Stimulated activated CD8-positive, alpha-beta memory T cell treated with anti-CD3 and anti-CD28 coated beads, Interleukin-15, amount 100 ng/mL, for 48 hours (primary cell): ENCODE data around the gene MACROD1.

Experiments used
- DNase-seq, 2 donors: peaks; one replicate each; pipeline ENCODE4 v3.0.0-alpha.2; 2020; ENCODE audit warnings: low read depth in 2 of 2

Gene MACROD1

GRCh38 chr11:64131683-64132190 is 34.2 kb downstream of the MACROD1 start:
- no peak for DNase-seq

DNA sequence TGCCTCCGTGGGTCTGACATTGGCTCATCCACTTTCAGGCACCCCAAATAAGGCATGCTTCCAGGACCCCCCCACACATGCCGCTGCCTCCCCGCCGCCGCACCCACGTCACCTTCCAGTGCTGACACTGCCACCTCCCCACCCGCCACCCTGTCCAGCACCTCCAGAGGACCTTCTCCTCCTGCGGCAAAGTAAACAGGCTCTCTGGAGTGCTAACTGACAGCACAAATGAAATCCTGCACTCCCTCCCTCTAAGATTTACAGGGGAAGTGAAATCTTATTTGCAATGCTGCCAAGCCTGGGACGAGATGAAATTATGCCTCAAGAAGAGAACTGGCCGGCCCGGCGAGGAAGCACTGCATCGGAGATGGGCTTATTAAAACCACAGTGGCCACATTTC is 35.3 kb downstream of the MACROD1 start:
- DNase-seq: no peak

- no peak for DNase-seq
These were observed 36.5 kb downstream of the MACROD1 start for GRCh38 chr11:64129403-64129802.

- no peak for DNase-seq
These were observed 37.5 kb downstream of the MACROD1 start for GRCh38 chr11:64128255-64129006.

GRCh38 chr11:64127267-64128072 is 38.4 kb downstream of the MACROD1 start:
- no peak for DNase-seq

GRCh38 chr11:64126796-64127195 is 39.1 kb downstream of the MACROD1 start:
- DNase-seq: no peak

GRCh38 chr11:64126371-64126770 is 39.5 kb downstream of the MACROD1 start:
- DNase-seq: no peak

- DNase-seq: no peak
These were observed 40.2 kb downstream of the MACROD1 start for GRCh38 chr11:64125676-64126075.

DNA sequence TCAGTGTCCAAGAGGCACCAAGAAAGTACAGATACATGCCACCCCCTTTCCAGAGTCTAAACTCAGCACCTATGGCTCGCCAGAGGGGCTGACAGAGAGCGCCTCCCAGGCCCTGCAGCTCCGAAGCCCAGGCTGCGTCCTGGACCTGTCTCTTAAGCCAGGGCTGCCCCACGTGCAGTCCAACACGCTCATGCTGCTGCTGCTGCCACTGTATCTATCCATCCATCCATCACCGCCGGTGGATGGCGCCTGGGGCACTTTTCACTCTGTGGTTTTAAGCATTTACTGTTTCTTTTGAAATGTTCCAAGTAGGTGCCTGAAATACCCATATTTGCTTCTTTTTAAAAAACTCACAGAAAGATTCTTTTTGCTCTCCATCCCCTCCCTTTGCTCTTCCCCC is 41.8 kb downstream of the MACROD1 start:
- no peak for DNase-seq

DNA sequence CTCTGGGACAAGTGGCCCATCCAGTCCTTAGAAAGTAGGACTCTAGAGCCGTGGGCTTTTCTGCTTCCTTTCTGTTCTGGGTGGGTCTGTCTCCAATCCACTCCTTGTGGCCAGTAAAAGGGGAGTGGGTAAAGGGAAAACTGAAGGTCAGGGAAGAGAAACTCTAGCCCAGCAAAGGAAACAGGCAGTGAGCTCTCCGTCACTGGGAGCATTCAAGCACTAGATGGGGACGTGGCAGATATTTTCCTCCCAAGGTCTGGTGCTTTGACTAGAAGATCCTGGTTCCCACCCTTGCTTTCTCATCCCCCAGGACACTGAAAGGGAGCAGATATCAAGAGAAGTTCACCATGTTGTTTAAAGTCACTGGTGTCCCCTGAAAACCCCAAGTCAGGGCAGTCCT is 42.2 kb downstream of the MACROD1 start:
- DNase-seq: no peak

- no peak for DNase-seq
These were observed 43.2 kb downstream of the MACROD1 start for GRCh38 chr11:64122411-64123410.

DNA sequence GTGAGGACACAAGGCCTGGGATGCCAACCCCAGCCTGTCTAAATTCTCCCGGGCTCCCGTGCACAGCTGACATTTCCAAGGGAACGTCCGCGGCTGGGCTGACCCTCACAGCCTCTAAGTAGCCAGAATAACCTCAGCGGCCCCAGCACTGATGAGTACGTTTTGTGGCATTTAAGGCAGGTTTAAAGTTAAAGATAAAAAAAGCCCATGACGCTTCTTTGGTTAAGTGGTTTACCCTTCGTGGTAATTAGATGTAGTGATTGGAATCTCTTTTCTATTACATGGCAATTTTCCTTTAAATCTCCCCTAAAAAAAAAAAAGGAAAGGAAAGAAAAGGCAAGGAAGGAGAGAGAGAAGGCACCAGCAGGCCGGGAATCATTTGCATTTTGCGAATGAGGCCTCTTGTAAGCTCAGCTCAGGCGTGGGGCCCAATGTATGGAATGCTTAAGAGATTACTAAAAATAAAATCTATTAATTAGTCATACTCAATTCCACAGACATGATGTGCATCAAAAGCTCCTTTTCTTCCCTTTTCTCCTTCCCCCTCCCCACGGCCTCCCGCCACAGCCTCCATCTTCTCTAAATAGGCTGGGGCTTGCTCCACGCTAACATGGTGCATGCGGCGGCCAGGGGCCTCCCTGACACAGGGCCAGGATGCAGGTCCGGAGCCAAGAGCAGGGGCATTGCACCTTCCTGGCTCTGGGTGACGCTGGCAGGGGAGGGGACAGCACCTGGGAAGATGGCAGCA is 44.1 kb downstream of the MACROD1 start:
- no peak for DNase-seq

- DNase-seq: no peak
These were observed 44.9 kb downstream of the MACROD1 start for GRCh38 chr11:64120951-64121569.

- DNase-seq: no peak
These were observed 46.2 kb downstream of the MACROD1 start for GRCh38 chr11:64119700-64120099.

GRCh38 chr11:64118876-64119665 is 46.8 kb downstream of the MACROD1 start:
- DNase-seq: no peak

- DNase-seq: no peak
These were observed 48.0 kb downstream of the MACROD1 start for GRCh38 chr11:64117763-64118459.

DNA sequence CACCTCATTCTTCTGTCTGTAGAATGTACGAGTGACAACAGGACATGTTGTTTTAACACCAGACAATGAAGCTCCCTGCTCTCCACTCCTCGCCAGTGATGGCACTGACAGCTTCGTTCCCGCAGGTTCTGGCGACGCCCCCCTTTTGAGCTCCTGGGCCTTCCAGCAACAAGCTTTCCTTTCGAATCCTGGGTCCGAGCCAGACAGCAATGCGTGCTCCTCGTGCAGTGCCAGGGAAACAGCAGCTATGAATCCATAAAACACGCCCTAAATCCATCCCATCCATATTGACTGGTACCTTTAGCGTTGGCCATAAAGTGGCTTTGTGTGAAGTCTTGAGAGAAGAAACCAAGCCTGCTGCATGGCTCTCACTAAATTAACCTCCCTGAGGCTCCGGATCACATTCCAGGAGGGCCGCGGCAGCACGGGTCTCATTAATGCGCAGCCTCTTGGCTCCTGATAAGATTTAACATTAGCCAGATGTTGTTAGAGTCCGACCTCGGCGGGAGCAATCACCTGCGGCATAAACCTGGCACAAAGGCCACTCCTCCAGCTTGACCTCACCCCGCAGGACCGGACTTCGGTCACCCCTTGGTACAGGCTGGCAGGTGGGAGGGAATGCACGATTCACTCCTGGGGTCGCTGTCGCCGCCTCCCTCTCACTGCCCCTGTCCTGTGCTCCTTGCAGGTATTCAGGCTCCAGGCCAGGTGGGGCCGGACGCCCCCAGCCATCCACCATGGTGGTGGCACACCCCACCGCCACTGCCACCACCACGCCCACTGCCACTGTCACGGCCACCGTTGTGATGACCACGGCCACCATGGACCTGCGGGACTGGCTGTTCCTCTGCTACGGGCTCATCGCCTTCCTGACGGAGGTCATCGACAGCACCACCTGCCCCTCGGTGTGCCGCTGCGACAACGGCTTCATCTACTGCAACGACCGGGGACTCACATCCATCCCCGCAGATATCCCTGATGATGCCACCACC is 50.1 kb downstream of the MACROD1 start:
- DNase-seq: no peak

DNA sequence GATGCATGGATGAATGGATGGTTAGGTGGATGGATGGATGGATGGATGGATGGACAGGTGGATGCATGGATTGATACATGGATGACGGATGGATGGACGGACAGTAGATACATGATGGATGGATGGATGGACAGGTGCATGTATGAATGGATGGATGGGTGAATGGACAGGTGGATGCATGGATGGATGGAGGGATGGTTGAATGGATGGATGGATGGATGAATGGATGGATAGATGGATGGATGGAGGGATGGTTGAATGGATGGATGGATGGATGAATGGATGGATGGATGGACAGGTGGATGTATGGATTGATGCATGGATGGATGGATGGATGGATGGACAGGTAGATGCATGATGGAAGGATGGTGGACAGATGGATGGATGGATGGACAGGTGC is 51.7 kb downstream of the MACROD1 start:
- DNase-seq: no peak
